HG03159 (cell line): ENCODE results near the gene PITX1.
"Not testable (repeated sequence)": the region's sequence is repeated elsewhere in the genome, so short reads cannot be mapped to it uniquely, and the experiment has no call there.

Experiments used
- ATAC-seq: cut with Tn5 transposase; IDR thresholded peaks from one replicate; pipeline ENCODE4 v1.9.1; 2021; ENCODE audit warnings: mild to moderate bottlenecking, moderate library complexity; ENCODE audit not compliant: unreplicated experiment

Gene PITX1

DNA sequence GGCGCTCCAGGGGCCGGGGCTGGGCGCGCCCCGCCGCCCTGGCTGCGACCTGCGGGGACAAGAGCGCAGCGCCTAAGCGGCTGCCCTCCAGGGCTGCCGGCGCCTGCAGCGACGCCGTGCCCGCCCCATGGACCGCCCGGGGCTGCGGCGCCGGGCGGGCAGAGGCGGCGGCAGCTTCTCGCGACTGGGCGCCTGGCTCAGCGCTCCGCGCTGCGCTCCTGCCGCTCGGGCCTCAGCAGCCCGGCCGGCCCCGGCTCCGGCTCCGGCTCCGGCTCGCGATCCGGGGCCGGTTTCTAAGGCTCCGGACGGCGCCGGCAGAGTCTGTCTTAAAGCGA is at the start of gene PITX1:
Gene PITX1 (minus strand): TSS at position 328 of the 335 bp plus-strand sequence. CDS start 347 bp downstream, outside the sequence.
- ATAC-seq, result no peak

DNA sequence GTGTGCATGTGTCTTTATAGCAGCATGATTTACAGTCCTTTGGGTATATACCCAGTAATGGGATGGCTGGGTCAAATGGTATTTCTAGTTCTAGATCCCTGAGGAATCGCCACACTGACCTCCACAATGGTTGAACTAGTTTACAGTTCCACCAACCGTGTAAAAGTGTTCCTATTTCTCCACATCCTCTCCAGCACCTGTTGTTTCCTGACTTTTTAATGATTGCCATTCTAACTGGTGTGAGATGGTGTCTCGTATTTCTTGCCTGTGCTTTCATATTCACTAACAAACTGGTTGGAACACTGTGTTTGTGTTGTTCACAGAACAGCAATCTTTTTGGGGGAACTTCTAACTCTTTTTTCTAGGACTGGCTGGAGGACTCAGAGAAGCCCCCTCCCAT is 49.3 kb upstream of the PITX1 start:
- ATAC-seq, result not testable (repeated sequence)

DNA sequence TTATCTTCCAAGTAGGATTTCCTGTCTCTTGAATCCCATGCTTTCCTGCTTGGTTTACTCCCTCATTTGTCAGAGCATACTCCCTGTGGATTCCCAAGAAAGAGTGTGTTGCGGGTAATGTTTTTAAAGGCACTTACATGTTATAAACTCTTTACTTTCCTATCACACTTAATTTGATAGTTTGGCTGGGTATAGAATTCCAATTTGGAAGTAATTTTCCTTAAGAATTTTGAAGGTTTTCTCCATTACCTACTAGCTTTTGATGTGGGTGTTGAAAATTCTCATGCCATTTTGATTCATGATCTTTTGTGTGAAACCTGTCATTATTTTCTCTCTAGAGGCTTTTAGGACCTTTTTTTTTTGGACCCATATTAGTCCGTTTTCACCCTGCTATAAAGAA is 47.2 kb upstream of the PITX1 start:
- no peak for ATAC-seq

DNA sequence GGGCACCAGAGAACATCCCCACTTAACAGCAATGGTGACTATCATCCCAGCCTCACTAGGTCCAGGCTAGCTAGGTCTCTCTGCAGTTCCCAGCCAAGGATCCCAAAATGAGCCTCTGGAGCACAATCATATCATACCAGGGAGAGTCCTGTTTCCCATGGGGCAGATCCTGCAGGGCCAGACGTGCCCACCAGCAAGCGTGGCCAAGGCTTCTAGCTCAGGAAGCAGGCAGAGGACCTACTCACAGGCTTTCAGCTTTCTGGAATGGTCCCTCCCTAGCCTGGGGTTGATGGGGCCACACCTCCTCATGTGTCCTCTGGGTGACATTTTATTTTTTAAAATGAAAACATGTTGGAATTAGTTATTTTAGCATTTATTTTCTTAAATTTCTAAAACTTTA is 45.7 kb upstream of the PITX1 start:
- ATAC-seq, result no peak

DNA sequence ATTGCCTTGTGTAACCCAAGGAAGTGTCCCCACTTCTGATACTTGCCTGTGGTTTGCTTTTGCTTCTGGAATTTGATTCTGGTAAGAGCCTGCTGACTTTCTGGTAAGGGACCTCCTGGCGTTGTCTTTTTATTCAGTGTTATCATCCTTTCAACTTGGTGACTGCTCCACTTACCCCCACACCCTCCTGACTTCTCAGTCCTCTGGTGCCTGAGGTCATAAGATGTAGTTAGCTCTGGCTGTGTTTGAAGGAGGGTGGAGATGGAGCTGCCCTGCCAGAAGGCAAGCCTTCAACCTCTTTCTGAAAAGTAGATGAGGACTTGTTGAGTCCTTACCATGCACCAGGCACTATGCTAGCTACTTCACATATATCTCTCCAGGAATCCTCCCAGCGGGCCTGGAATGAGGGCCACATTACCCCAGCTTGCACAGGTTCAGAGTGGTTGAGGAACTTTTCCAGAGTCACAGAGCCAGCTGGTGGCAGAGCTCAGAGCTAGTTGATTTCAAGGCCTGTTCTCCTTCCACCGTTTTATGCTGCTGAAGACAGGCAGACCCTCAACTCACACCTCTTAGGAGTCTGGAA is 45.2 kb upstream of the PITX1 start:
- ATAC-seq, result no peak

DNA sequence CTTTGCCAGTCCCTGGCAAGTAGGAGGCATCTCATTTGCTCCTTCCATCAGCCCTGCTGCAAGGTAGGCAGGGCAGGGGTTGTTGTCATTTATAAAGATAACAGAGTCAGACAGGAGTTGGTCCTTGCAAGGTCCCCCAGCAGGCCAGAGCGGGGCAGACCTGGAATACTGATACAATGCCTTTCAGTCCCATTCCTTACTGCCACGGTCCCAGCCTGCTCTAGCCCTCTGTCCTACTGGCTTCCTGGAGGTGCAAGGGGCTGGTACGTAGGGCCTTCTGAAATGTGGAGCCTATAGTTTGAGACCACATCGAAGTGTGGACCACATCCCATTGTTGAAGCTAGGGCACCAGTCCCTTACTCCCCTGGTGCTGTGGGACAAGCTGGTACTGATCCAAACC is 42.8 kb upstream of the PITX1 start:
- no peak for ATAC-seq

DNA sequence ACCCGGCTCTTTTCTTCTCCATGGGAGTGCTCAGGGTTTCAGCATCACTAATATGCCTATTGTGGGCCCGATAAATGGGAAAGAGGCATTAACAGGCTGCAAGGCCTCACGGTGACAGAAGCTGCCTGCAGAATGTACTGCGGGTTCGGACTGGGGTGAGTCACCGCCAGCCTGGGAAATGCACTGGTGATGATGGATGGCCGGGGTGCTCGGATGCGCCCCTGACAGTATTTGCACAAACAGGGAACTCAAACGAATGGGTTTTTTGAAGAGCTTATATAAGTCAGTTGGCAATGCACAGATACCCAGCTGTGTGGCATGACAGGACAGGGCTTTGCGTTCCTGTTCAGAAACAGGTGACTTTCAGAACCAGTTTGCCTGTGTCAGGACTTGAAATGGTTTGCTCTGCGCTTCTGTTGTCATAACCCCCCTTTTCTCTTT is 42.0 kb upstream of the PITX1 start:
- ATAC-seq, result no peak

DNA sequence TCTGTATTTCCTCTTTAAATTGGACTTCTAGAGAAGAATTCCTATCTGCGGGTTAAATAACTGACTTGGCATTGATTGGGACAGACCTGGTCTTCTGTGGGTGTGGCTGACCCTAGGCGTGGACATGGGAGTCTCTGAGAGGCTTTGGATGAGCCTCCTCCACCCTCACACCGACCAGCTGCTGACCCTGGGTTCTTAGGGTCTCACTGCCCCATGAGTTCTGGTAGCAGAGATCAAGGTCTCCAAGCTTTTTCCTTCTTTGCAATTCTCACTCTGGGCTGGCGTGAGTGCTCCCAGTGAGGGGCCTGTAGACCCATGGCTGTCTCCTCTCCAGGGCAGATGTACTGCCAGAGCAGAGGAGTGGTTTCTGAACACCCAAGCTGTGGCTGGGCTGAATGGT is 41.6 kb upstream of the PITX1 start:
- no peak for ATAC-seq

DNA sequence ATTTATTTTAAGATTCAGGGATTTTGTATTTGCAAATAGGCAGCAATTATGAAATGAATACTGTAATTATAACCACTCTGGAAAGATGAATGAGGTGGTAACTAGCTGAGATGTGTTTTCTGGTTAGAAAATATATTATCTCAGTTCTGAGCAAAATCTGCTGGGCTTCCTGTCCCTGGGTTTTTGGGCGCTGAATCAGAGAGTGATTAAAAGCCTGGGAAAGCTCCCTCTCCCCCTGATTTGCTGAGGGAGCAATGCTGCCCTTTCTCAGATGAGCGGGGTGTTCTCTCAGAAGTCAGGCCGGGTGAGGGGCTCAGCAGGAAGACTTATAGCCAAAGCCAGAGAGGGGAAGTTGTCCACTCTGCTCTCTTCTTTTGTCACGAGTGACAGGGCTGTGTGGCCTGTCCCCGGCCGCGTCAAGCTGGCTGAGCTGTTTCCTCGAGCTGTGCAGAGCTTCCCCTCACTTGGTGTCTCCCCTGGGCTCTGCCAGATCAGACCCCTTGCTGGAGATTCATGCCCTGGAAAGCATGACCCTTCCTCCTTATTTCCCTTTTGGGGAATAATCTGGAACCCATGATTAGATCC is 39.8 kb upstream of the PITX1 start:
- ATAC-seq, result no peak

DNA sequence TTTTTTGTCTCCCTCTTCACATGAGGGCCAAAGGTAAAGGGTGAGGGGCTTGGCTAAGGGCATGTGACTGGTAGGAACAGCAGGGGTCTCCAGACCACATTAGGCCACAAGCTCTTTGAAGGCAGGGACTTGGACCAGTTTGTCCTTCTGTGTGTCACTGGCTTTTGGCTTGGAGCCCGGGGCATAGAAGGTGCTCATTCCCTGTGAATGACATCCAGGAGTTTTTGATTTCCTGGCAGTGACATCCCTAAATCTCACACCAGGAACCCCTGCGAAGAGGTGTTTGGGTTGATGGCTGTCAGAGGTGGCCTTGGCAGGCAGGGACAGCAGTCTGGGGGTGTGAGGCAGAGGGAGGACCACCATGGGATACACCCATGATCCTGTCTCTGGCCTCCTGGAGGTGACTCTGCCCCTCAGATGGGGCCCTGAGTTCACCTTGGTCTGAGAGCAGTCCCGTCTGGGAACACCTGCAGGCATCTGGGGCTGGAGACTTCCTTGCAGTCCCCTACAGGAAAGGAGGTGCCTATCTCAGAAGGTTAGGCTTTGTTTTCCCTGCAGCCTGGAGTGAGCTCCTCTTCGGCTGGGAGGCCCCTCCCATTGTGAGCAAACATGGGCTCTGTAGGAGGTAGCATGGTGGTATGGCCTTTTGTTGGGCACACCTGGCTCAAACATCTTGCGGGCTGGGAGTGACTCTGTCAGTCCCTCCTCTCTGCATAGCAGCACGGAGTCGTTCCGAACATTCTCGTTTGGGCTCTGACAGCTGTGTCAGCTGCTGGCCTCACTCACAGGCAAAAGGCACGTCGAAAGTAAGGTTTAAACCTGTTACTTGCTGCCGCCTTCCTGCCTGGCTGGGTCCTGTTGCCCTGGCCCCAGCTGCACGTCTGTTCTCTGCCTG is 38.6 kb upstream of the PITX1 start:
- no peak for ATAC-seq

DNA sequence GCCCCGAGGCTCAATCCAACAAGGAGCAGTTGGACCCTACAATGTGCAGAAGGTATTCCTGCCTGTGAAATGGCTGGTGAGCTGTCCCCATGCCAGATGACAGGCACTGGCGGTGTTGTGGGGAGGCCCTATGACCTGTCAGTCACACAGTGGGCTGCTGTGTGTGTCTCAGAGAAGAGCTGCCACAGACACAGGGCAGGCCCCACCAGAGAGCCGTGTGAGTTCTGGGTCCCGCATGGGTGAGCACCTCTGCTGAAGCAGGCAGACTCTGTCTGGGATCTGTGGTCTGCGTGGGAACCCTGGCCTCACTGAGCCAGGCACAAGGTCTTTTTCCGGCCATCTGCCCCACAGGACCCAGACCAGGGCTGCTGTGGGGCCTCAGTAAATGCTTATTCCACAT is 37.3 kb upstream of the PITX1 start:
- no peak for ATAC-seq

DNA sequence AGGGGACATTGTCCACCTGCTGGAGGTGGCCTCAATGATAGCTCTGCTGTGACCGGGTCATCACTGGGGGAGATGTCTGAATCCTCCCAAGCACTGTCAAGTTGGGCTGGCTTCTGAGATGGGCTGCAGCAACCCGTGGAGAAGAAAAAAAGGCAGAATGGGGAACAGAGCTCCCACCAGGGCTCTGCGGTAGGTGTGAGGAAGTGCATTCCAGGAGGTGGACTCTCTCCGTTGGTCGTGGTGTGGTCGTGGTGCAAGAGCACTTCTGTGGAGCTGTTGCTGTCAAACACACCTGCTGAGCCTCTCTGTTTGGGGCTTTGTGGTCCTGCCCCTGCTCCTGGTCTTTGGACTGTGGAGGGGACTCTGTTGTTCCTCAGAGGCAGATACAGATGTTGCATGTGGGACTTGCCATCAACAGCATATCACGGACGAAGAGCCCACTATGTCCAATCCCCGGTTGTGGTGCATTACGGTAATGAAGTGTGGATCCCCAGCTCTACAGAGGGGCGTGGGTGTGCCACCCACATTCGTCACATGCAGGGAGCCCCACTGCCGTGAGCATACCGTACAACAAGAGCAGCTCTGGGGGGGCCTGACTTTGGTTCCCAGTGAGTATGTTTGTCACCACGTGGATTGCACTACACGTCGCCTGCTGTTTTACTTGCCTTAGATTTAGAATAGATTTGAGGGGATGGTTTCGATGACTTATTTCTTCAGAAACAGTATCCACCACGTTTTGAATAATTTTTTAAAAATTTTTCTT is 36.0 kb upstream of the PITX1 start:
- no peak for ATAC-seq

DNA sequence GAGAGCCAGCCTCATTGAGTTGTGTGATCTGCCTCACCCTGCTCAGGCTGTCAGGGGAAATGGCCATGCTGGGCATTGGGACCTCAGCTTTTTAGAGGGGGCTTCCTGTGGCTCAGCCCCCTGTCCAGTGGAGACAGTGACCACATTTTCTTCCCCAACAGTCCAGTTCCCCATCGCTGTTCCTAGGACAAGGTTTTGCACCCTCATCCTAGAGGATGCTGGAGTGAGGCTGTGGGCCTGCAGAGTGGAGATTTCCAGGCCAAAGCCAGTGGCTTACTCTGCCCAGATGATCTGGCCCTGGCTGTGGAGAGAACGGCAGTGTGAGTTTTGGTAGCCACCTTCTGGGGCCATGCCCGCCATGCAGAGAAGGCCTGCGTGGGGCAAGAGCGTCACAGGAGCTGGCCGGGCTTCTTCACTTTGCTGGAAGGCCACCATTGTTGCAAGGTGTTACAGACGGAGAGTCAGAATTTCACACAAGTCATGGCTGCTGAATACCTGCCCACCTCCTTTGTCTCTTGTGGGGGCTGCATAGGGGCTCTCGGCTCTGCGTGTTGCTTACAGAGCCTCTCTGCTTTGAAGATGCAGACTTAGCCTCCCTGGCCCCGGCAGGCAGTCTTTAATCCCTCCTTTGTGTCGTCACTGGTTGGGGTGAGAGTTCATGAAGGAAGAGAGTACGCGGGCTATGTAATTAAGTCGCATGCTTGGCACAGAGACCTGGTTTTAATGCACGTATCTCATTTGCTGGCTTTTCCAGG is 35.2 kb upstream of the PITX1 start:
- no peak for ATAC-seq

DNA sequence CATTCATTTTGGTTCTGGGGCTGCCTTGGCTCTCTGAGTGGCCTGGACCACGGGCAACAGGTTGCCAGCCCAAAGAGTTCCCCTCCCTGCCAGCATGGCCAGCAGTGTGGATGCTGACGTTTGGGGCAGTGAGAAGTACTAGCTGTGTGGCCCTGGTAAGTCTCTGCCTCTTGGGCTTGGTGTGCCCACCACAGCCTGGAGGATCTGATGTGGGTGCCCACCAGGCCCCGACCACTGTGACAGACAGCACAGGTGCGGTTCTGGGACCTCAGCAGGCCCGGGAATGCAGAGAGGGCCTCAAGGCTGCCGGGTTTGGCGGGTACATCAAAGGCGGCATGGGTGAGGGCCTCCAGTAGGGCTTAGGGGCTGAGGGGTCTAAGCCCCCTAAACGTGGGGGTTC is 33.6 kb upstream of the PITX1 start:
- no peak for ATAC-seq

DNA sequence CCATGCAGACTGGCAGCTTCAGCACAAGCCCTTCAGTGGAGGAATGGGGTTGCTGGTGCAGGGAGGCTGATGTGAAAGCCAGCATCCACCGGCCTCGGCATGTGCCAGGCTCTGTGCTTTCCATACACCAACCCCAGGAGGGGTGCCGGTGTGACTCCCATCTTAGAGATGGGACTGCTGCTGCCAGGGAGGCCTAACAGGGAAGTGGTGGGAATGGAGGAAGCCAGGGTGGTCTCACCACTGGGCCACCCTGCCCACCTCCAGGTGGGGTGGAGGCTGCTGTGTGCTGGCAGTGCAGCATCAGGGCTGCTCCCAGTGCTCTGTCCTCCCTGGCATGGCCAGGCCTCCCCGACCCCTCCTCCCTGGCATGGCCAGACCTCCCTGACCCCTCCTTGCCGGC is 32.8 kb upstream of the PITX1 start:
- ATAC-seq, result no peak

DNA sequence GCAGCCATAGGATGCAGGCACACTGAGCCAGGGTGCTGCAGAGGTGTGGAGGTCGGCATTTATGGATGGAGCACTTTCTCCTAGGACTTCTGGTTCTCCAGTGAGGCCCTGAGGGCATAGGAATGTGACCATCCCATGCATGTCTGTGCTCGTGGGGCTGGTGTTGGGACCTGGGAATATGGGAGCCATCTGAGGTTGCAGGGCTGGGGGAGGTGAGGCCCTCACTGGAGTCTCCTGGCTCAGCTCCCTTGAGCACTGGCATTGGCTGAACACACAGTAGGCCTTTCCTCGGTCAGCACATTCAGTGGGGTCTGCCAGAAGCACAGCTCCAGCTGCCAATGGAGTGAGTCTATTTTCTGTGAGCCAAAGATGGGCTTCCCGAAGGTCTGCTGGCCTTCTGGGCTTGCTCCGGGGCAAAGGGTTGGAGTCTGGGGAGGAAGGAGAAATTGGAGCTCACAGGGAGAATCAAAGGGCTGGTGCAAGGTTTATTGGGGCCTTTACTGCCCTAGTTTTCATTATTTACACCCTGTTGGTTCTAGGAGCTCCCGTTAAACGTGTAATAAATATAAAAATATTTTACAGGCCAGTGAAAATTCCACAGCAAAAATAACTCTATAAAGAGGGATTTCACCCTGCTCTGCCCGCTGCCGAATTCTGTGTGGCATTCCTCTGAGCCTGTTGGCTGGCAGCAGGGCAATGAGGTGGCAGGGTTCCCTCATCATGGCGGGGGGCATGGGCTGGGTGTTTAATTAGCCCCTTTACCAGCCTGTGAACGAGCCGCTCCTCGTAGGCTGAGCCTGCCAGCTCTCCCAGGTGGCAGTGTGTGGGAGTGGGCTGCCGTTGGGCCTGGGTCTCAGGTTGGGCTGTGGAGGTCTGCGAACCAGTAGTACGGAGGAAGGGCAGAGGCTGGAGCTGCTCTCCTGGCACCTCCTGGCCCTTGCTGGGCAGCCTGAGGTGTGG is 31.6 kb upstream of the PITX1 start:
- ATAC-seq, result no peak

DNA sequence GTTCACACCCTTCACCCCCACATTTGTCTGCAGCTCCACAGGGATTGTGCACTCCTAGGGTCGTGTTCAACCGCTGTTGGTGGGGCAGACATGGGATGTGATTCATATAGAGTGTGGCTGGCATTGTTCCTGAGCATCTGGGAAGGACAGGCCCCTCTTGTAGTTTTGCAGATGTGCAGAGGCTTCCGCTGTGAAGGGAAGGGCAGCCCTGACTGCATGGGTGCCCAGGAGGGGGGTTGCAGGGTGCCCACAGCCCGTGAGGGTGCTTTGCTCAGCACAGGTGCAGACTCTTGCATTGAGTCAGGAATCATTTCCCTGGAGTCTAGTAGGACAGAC is 30.2 kb upstream of the PITX1 start:
- no peak for ATAC-seq

DNA sequence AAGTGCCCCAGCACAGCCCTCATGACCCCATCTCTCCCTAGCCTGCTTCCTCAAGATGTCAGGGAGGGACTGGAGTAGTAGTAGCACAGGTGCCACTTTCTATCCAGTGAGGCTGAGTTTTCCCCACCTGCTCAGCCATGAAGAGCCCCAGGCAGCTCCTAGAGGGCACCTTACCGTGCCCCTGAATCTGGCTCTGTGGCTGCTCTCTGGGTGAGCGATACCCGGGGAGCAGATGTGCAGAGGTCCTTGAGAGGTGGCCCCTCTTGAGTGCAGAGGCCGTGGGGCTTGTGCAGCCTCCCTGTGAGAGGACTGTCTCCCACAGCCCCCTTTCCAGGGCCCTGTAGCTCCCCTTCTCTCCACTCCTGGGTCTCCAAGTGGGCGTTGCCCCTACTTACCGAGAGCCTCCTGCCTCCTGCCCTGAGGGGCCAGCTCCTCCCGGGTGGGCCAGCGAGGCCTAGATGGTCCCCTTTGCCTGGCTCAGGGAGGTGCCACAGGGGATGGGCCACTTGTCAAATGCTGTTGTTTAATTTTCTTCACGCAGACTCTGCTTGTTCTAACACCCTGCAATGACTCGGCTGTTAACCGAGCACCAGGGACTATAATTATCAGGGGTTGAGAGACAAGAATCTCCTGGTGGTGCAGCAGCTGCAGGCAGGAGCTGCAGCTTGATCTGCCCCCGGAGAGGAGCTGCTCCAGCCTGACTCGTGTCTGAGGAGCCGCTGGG is 29.6 kb upstream of the PITX1 start:
- no peak for ATAC-seq

DNA sequence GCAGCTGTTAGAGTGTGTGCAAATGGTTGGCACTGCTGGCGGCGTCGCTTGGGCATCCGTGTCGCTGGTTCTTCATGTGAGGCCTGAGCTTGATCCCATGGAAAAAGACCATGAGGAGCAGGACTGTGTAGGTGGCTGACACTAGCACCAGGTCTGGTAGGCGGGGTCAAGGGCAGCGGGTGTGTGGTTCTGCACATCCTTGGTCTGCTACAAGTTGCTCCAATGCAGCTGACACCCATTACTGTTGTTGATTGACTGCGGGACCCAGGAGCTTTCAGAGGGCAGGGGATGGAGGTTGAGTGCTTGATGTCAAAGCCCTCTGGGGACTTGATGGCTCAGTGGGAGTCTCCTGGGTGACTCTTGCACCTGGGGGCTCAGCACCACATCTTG is 29.0 kb upstream of the PITX1 start:
- no peak for ATAC-seq
